Measurements from ENCODE around the gene APMAP.

The APMAP gene

GRCh38 chr20:24914388-24915241 is 77.9 kb downstream of the APMAP start:
- Histone ChIP-seq H3K36me3 (ENCODE audit: control insufficient read depth, insufficient read depth, low read length) (no peaks in the 10 kb centered on the region), H3K4me1 (ENCODE audit: control insufficient read depth, insufficient read depth, low read length) (no peaks in the 10 kb centered on the region), H3K9ac (ENCODE audit: low read length) (no peak overlapping the region), H3K27ac (ENCODE audit: low read depth, low read length) (no peak overlapping the region), H3K4me3 (ENCODE audit: low read length) (no peak overlapping the region), H3K27me3 (ENCODE audit: control insufficient read depth, insufficient read depth, low read length) (no peaks in the 10 kb centered on the region)

- H3K4me1 ChIP-seq (ENCODE audit: control insufficient read depth, insufficient read depth, low read length) = no peaks in the 10 kb centered on the region
- no peak overlapping the region for H3K4me3 ChIP-seq (ENCODE audit: low read length)
- no peaks in the 10 kb centered on the region for H3K27me3 ChIP-seq (ENCODE audit: control insufficient read depth, insufficient read depth, low read length)
- H3K27ac ChIP-seq (ENCODE audit: low read depth, low read length) = no peak overlapping the region
- no peaks in the 10 kb centered on the region for H3K36me3 ChIP-seq (ENCODE audit: control insufficient read depth, insufficient read depth, low read length)
- H3K9ac ChIP-seq (ENCODE audit: low read length) = no peak overlapping the region
Measured at GRCh38 chr20:24913076-24913628, 79.4 kb downstream of the APMAP start.

Measured in rectal smooth muscle tissue (tissue), 1 donor.